Endothelial cell of umbilical vein (primary cell): ENCODE results near the gene ZBTB7C. TPM values are rescaled to one million over a fixed set of nuclear protein-coding genes. Genes with fewer than 3 reads are reported as not detected.

Source experiments
- BruUV-seq: library from RNA; stranded (reverse); fragments of 400-500 nt; replicated peaks from 2 replicates; lab custom pipeline; 2021; lab: Mats Ljungman, UMichigan
- CTCF ChIA-PET: fragments of 300-600, 350-600 bp; sonication (Branson Sonifier 250); formaldehyde crosslinking; loops from one replicate; lab custom pipeline; 2021; ENCODE audit warnings: antibody characterized with exemption, inconsistent platforms; lab: Charles Lee
- POLR2A ChIA-PET: fragments of 300-600, 350-600 bp; sonication (Branson Sonifier 250); formaldehyde crosslinking; loops from one replicate; lab custom pipeline; 2021; ENCODE audit warnings: antibody characterized with exemption, inconsistent platforms; lab: Charles Lee
- DNase-seq: peaks from one replicate; pipeline ENCODE4 v3.0.0-alpha.2; 2011; ENCODE audit warnings: low read depth, low spot score
- FAIRE-seq: peaks from 2 replicates; lab custom pipeline; 2011; peaks lifted over from hg19 to GRCh38; lab: Jason Lieb, UNC
- H2AFZ ChIP-seq: 2 replicates; pipeline ENCODE4 v1.6.0; 2012; ENCODE audit warnings: low read depth, low read length, control low read depth, inconsistent platforms
- H3K27ac ChIP-seq: 2 replicates; pipeline ENCODE4 v1.5.1; 2011; ENCODE audit warnings: low read depth, mild to moderate bottlenecking, control low read depth, low read length, moderate library complexity; ENCODE audit not compliant: insufficient read depth
- H3K27me3 ChIP-seq, 2 experiments: 2 replicates each; pipeline versions ENCODE4 v1.6.0 to v1.6.1; 2011; ENCODE audit warnings: low read length in 2 of 2, mixed read lengths in 1 of 2; ENCODE audit not compliant: control insufficient read depth in 2 of 2, insufficient read depth in 2 of 2
- H3K36me3 ChIP-seq, 2 experiments: 2 replicates in 1 of 2; 3 replicates in 1 of 2; pipeline ENCODE4 v1.5.1; 2011; ENCODE audit warnings: low read length in 2 of 2, mild to moderate bottlenecking in 1 of 2, moderate library complexity in 1 of 2; ENCODE audit not compliant: control insufficient read depth in 2 of 2, insufficient read depth in 2 of 2; ENCODE audit errors: extremely low read depth in 1 of 2
- H3K4me1 ChIP-seq: 3 replicates; pipeline ENCODE4 v1.5.1; 2011; ENCODE audit warnings: mild to moderate bottlenecking, low read length; ENCODE audit not compliant: control insufficient read depth, insufficient read depth; ENCODE audit errors: extremely low read depth
- H3K4me2 ChIP-seq: 2 replicates; pipeline ENCODE4 v1.6.1; 2011; ENCODE audit warnings: low read length, control low read depth, mixed read lengths; ENCODE audit not compliant: insufficient read depth
- H3K4me3 ChIP-seq, 3 experiments: fragments of 200-600 bp in 1 of 3; sonication (generic), shearing (Covaris generic) in 1 of 3; replicated peaks in 1 of 3; 2 replicates each; pipeline ENCODE4 v1.5.1; 2011 to 2016; ENCODE audit warnings: control low read depth in 3 of 3, low read length in 3 of 3, mild to moderate bottlenecking in 2 of 3, inconsistent platforms in 1 of 3, low read depth in 1 of 3, moderate library complexity in 1 of 3; ENCODE audit not compliant: insufficient read depth in 1 of 3
- H3K79me2 ChIP-seq: 2 replicates; pipeline ENCODE4 v1.6.0; 2012; ENCODE audit warnings: low read length, inconsistent platforms; ENCODE audit not compliant: control insufficient read depth, insufficient read depth
- H3K9ac ChIP-seq: replicated peaks from 2 replicates; pipeline ENCODE3; 2011; ENCODE audit warnings: low read length, control low read depth; ENCODE audit not compliant: insufficient read depth; ENCODE audit errors: extremely low read depth
- H3K9me1 ChIP-seq: replicated peaks from 3 replicates; pipeline ENCODE4 v1.6.0; 2011; ENCODE audit warnings: mild to moderate bottlenecking, low read length; ENCODE audit not compliant: control insufficient read depth, insufficient read depth; ENCODE audit errors: extremely low read depth
- H3K9me3 ChIP-seq: replicated peaks from 2 replicates; pipeline ENCODE4 v1.5.1; 2012; ENCODE audit warnings: low read length, inconsistent platforms; ENCODE audit not compliant: control insufficient read depth, insufficient read depth
- H4K20me1 ChIP-seq: replicated peaks from 2 replicates; pipeline ENCODE3; 2011; ENCODE audit warnings: mild to moderate bottlenecking, low read length; ENCODE audit not compliant: control insufficient read depth, insufficient read depth; ENCODE audit errors: extremely low read depth
- EZH2 ChIP-seq: IDR thresholded peaks from 2 replicates; pipeline ENCODE4 v1.6.1; 2012; ENCODE audit warnings: borderline replicate concordance, low read depth, mild to moderate bottlenecking, moderate library complexity, low read length, inconsistent platforms; ENCODE audit not compliant: severe bottlenecking
- FOS ChIP-seq: IDR thresholded peaks from 2 replicates; pipeline ENCODE4 v1.6.1; 2011; ENCODE audit warnings: mild to moderate bottlenecking, low read length, moderate library complexity, borderline replicate concordance; ENCODE audit not compliant: insufficient read depth
- GATA2 ChIP-seq: IDR thresholded peaks from 2 replicates; pipeline ENCODE4 v1.7.0; 2011; ENCODE audit warnings: low read depth, mild to moderate bottlenecking, moderate library complexity, mixed read lengths, low read length; ENCODE audit not compliant: insufficient read length, insufficient read depth
- JUN ChIP-seq: IDR thresholded peaks from 2 replicates; pipeline ENCODE4 v1.6.1; 2011; ENCODE audit warnings: borderline replicate concordance, low read depth; ENCODE audit not compliant: insufficient read length, insufficient read depth
- MYC ChIP-seq: IDR thresholded peaks from one replicate; pipeline ENCODE4 v1.6.1; 2011; ENCODE audit warnings: mild to moderate bottlenecking, low read depth, low read length
- POLR2A ChIP-seq: IDR thresholded peaks from 2 replicates; pipeline ENCODE4 v1.6.1; 2012; ENCODE audit warnings: low read depth, mild to moderate bottlenecking, control low read depth, low read length
- POLR2AphosphoS5 ChIP-seq: IDR thresholded peaks from 2 replicates; pipeline ENCODE4 v1.6.1; 2012; ENCODE audit warnings: low read depth, mild to moderate bottlenecking, control low read depth, low read length, moderate library complexity; ENCODE audit not compliant: insufficient read depth
- dilution Hi-C: fragments of 300-500 bp; cut with MboI; formaldehyde crosslinking; loops from one replicate; pipeline ENCODE4 v1.15.0; 2019; ENCODE audit warnings: low sequenced_read_pairs; ENCODE audit not compliant: extremely low pct_ligation_motif_present
- intact Hi-C: fragments of 100-400 bp; cut with micrococcal nuclease; formaldehyde crosslinking; loops from one replicate; pipeline ENCODE4 v1.10.0; 2022
- polyA plus RNA-seq, 4 experiments: library from polyadenylated mRNA; depleted of rRNA in 3 of 4; stranded (reverse) in 3 of 4; unstranded in 1 of 4; fragments of >200 nt; gene quantifications; 2 replicates each; pipeline versions ENCODE4 v1.2.1 to v1.2.3, GENCODE V29; 2011 to 2012; ENCODE audit warnings: missing spikeins in 1 of 4
- total RNA-seq: library from RNA; stranded (reverse); gene quantifications from 2 replicates; pipeline ENCODE4 v1.2.3, GENCODE V29; 2021
- TF ChIP-seq, protein P1 (sequence below): IDR thresholded peaks from 2 replicates; pipeline ENCODE4 v1.6.1; 2011; ENCODE audit not compliant: insufficient read depth, insufficient read length
- TF ChIP-seq, protein P2 (sequence below), 2 donors: IDR thresholded peaks; 1 replicate in 1 of 2; 2 replicates in 1 of 2; pipeline ENCODE4 v1.5.1; 2011; ENCODE audit warnings: low read length in 2 of 2, mild to moderate bottlenecking in 2 of 2, moderate library complexity in 2 of 2, control low read depth in 1 of 2, inconsistent platforms in 1 of 2, low read depth in 1 of 2; ENCODE audit not compliant: insufficient read depth in 1 of 2; ENCODE audit errors: extremely low read depth in 1 of 2

Gene ZBTB7C
- total and polyA plus RNA-seq, 2 donors (not counting 3 experiments of a cell fraction or from before 2014, with no cell fraction given) = not detected

DNA sequence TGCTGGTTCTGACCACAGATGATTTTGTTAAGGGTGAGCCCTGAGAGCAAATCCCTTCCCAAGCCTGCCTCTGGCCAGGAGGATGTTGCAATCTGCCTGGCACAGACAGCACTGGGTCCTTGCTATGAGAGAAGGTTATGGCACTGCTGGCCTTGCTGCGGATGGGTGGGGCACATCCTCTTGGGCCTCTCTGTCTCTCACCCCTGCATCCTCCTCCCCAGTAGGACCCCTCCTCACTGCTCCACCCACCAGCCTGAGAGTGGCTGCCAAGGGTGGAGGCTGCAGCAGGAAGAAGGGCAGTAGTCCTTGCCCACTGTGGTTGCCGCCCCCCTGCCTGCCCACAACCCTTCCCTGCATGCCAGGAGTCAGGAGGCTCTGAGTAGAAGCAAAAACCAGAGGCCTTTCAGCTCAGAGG is 180.9 kb downstream of the ZBTB7C start:
- H3K79me2 ChIP-seq = no peaks in the 10 kb centered on the region
- no peaks in the 10 kb centered on the region for H3K9me3 ChIP-seq
- dilution Hi-C loops = no loop called here
- no peaks in the 10 kb centered on the region for H3K9me1 ChIP-seq
- H4K20me1 ChIP-seq = no peaks in the 10 kb centered on the region
- H3K4me2 ChIP-seq = no peak overlapping the region
- no peaks in the 10 kb centered on the region for H3K36me3 ChIP-seq
- H3K27ac ChIP-seq = no peak overlapping the region
- intact Hi-C loops = no loop called here
- H3K9ac ChIP-seq = no peak overlapping the region
- BruUV-seq = no TSS peak
- peaks cover 5 to 18% of the 10 kb centered on the region in 2 experiments for H3K27me3 ChIP-seq
- H2AFZ ChIP-seq = no peak overlapping the region
- no peak for DNase-seq
- ChIA-PET POLR2A (no interaction called here), CTCF (no interaction called here)
- FAIRE-seq = no peak
- TF ChIP-seq FOS (no peak), POLR2AphosphoS5 (no peak), POLR2A (no peak), GATA2 (no peak), JUN (no peak), MYC (no peak), EZH2 (no peak)
- TF ChIP-seq, protein P1, sequence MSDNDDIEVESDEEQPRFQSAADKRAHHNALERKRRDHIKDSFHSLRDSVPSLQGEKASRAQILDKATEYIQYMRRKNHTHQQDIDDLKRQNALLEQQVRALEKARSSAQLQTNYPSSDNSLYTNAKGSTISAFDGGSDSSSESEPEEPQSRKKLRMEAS = no peak
- TF ChIP-seq, protein P2, sequence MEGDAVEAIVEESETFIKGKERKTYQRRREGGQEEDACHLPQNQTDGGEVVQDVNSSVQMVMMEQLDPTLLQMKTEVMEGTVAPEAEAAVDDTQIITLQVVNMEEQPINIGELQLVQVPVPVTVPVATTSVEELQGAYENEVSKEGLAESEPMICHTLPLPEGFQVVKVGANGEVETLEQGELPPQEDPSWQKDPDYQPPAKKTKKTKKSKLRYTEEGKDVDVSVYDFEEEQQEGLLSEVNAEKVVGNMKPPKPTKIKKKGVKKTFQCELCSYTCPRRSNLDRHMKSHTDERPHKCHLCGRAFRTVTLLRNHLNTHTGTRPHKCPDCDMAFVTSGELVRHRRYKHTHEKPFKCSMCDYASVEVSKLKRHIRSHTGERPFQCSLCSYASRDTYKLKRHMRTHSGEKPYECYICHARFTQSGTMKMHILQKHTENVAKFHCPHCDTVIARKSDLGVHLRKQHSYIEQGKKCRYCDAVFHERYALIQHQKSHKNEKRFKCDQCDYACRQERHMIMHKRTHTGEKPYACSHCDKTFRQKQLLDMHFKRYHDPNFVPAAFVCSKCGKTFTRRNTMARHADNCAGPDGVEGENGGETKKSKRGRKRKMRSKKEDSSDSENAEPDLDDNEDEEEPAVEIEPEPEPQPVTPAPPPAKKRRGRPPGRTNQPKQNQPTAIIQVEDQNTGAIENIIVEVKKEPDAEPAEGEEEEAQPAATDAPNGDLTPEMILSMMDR (IDR thresholded peaks at IDR 0.05; ENCODE audit: extremely low read depth in 1 of 2, insufficient read depth in 1 of 2, low read depth in 1 of 2, low read length in 2 of 2) = no peak
- H3K4me1 ChIP-seq = no peaks in the 10 kb centered on the region
- H3K4me3 ChIP-seq = no peak overlapping the region
